GM18951 (cell line): ENCODE results near the gene PVRIG.
"Not testable (repeated sequence)": the region's sequence is repeated elsewhere in the genome, so short reads cannot be mapped to it uniquely, and the experiment has no call there.

ENCODE experiments used
- POLR2A ChIP-seq: IDR thresholded peaks from 4 replicates; pipeline ENCODE4 v1.6.1; 2011; ENCODE audit warnings: mild to moderate bottlenecking; ENCODE audit not compliant: insufficient read length, insufficient read depth; ENCODE audit errors: extremely low read depth
- in situ Hi-C: fragments of 300-500 bp; cut with MboI; formaldehyde crosslinking; loops from one replicate; pipeline ENCODE4 v1.12.0; 2022; ENCODE audit warnings: low sequenced_read_pairs, mixed read lengths, inconsistent platforms; ENCODE audit not compliant: unreplicated experiment

The PVRIG gene

DNA sequence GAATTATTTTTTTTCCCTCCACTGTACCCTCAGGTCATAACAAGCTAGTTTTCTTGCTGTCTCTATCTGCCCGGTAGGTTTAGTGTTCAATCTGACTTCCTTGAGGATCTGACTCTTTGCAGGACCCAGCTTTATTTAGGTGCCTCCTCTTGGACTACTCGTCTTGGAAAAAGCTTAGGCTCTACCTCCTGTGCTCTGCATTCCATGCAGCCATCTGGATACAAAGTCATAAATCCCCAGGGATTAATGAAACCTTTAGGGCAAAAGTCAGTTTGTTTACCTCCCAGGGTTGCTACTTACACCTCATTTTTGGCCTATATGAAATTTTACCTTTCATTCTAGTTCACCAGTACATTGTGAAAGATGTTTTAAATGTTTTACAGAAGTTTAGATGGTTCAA lies 34.0 kb upstream of the PVRIG start:
- in situ Hi-C loops: no loop called here
- no peak for TF ChIP-seq POLR2A

- TF ChIP-seq POLR2A: no peak
Observed at GRCh38 chr7:100189061-100189460, 30.7 kb upstream of the PVRIG start.

DNA sequence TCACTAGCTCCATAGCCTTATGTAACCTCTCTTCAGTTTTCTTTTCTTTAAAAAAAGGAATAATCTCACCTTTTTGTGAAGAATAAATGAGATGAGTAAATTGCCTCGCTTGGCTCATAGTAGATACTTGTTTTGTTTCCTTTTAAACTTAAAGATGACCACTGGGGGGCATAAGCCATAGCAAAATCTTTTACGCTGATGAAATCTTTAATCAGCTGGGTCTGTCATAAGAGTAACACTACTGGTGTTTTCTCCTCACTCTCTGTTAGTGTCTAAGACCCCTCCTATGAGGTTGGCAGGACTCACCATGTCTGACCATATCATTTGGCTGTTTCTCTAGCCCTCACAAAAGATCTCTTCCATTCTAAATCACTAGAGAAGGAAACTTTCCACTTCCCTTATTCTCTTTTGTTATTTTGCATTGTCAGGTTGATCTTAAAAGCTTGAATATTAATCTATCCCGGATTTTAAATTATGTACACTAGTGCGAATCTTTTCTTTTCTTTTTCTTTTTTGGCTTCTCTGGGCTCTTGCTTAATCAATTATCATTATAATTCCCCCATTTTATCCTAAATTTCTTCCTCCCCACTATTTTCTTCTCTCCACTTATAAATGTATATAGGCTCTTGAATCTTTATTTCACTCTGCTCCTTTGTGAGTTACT lies 29.6 kb upstream of the PVRIG start:
- in situ Hi-C loops: no loop called here
- TF ChIP-seq POLR2A: no peak

More at GRCh38 chr7:100189061-100189460, 30.7 kb upstream of the PVRIG start:
- in situ Hi-C loops: no loop called here

DNA sequence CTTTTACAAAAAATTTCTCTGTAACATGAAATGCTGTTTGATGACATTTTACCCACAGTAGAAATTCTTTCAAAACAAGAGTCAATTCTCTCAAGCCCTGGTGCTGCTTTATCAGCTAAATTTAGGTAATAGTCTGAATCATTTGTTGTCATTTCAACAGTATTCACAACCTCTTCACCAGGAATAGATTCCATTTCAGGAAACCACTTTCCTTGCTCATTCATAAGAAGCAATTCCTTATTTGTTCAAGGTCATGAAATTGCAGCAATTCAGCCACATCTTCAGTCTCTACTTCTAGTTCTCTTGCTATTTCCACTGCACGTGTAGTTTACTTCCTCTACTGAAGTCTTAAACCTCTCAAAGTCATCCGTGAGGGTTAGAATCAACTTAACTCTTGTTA lies 28.0 kb upstream of the PVRIG start:
- in situ Hi-C loops: no loop called here

DNA sequence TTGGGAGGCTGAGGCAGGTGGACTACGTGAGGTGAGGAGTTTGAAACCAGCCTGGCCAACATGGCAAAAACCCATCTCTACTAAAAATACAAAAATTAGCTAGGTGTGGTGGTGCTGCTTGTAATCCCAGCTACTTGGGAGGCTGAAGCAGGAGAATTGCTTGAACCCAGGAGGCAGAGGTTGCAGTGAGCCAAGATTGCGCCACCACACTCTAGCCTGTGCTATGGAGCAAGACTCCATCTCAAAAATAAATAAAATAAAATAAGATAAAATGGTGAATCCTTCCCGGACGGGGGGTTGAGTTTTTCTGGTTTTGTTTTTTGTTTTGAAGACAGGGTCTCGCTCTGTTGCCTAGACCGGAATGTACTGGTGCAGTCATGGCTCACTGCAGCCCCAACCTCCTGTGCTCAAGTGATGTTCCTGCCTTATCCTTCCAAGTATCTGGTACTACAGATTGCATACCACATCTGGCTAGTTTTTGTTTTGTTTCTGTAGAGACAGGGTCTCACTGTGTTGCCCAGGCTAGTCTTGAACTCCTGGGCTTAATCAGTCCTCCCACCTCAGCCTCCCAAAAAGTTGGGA lies 27.4 kb upstream of the PVRIG start:
- in situ Hi-C loops: not testable (repeated sequence)

More for the DNA sequence above, 28.0 kb upstream of the PVRIG start:
- TF ChIP-seq POLR2A: no peak

GRCh38 chr7:100192969-100193368 lies 26.8 kb upstream of the PVRIG start:
- in situ Hi-C loops: no loop called here
- TF ChIP-seq POLR2A: no peak

DNA sequence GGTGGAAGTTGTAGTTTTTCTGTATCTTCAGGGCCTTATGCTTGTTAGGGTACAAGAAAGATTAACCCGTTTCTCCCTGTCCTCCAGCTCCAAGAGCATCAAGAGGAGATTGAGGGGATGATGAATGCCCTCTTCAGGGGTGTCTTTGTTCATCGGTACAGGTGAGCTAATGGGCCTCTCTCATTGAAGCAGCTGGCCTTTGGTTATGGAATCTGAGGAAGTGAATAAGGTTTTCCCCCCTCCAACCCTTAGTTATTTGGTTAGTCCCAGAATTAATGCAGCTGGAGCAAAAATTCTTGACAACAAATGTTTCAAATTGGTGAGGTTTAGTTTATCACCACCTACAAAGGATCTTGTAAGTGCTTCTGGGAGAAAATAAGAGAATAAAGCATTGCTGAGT lies 24.5 kb upstream of the PVRIG start:
- no peak for TF ChIP-seq POLR2A
- in situ Hi-C loops: no loop called here

GRCh38 chr7:100195901-100196322 lies 23.8 kb upstream of the PVRIG start:
- in situ Hi-C loops: not testable (repeated sequence)

GRCh38 chr7:100198266-100198665 lies 21.5 kb upstream of the PVRIG start:
- in situ Hi-C loops: no loop called here
- TF ChIP-seq POLR2A: no peak

GRCh38 chr7:100200693-100201092 lies 19.1 kb upstream of the PVRIG start:
- TF ChIP-seq POLR2A: no peak
- in situ Hi-C loops: no loop called here

DNA sequence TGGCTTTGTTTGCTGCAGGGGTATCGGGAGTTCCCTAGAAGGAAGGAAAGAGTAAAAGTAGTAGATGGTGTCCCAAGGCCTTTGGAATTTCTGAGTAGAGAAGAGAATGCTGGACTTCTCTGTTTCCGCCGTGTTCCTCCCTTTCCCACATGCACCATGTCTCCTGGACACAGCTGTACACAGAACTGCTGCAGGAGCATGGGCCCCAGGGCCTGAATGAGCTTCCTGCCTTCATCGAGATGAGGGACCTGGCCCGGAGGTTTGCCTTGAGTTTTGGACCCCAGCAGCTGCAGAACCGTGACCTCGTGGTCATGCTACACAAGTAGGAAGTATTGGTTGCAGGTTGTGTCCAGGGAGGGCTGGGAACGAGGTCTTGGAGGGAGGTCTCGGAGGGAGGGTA lies 15.3 kb upstream of the PVRIG start:
- in situ Hi-C loops: no loop called here
- no peak for TF ChIP-seq POLR2A

DNA sequence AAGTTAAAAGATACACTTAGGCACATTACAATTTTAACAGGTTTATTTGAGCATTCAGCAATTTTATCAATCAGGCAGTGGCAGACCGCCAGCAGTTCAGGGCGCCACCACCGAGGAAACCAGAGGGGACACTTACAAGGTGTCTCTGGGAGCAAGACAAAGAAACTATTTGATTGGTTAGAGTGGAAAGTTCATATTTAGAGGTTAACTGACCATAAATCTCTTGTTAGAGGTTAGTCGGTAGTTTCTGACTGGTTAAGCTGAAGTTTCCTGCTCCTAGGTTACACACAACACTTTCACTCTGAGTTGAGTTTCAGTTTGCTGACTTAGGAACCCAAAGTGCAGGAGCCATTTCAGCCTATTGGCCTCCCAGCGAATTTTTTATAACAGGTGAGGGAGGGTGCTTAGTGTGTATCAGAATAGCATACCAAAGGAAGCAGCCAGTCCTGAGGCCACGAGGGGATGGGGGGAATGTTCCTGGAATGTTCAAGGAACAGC lies 10.8 kb upstream of the PVRIG start:
- no peak for TF ChIP-seq POLR2A
- in situ Hi-C loops: no loop called here

DNA sequence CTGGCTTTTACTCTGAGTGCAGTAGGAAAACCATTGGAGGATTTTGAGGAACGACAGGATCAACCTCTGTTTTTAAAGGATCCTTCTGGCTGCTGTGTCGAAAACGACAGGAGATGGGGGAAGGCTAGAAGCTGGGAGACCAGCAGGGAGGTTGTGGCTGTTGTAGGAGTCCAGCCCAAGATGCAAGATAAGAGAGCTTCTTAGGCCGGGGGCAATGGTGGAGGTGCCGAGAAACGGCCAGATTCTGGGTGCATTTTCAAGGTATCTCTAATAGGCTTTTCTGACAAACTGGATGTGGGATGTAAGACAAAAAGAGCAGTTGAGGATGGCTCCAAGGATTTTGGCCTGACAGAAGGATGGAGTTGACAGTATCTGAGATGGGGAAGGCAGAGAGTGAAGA lies 10.3 kb upstream of the PVRIG start:
- in situ Hi-C loops: no loop called here
- TF ChIP-seq POLR2A: no peak

- in situ Hi-C loops: loop anchor here (10.0 kb wide), 2 partner anchors 66 to 134 kb away; partner anchors contain the start of gene LAMTOR4
- TF ChIP-seq POLR2A: no peak
Observed at GRCh38 chr7:100210805-100211204, 8.9 kb upstream of the PVRIG start.

DNA sequence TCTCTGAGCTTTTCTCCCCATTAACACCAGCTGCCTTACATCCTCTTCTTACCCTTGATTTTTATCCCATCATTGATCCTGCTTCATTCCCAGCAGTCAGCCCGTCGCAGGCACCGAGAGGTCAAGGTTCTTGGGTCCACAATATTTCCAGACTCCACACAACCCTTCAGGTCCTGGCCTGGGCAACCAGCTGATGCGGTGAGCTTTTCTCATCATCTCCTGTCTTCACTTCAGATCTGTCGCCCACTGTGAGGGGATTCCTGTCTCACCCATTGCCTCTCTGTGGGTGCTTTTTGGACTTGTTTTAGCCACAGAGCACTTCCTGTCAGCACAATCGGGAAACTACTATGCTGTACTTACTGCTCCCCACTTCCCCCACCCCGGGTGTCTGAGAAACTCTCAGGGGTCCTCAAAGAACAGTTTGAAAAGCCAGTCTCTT lies 8.4 kb upstream of the PVRIG start:
- in situ Hi-C loops: loop anchor here (10.0 kb wide), 2 partner anchors 67 to 133 kb away; partner anchors contain the start of gene LAMTOR4
- peak; percentile 25 for TF ChIP-seq POLR2A
